K562 (cell line): ENCODE measurements around the gene C21orf58. TPM values are rescaled to one million over a fixed set of nuclear protein-coding genes. Genes with fewer than 3 reads are reported as not detected.

Experiments used
- L3MBTL2 ChIP-seq: fragments of 450-650 bp; IDR thresholded peaks from 2 replicates; pipeline ENCODE4 v1.6.1; 2016; ENCODE audit warnings: mild to moderate bottlenecking, moderate library complexity
- MGA ChIP-seq: fragments of 450-650 bp; IDR thresholded peaks from 2 replicates; pipeline ENCODE4 v1.6.1; 2016; ENCODE audit warnings: mild to moderate bottlenecking, moderate library complexity
- NRF1 ChIP-seq, 2 experiments: fragments of 450-650 bp; IDR thresholded peaks in 1 of 2; conservative IDR thresholded peaks in 1 of 2; 2 replicates each; pipeline ENCODE4 v1.6.1; 2014; ENCODE audit warnings: mild to moderate bottlenecking in 2 of 2
- PBX2 ChIP-seq, 2 experiments: IDR thresholded peaks in 1 of 2; conservative IDR thresholded peaks in 1 of 2; 2 replicates each; pipeline ENCODE4 v1.6.1; 2016; ENCODE audit warnings: low read depth in 2 of 2, mild to moderate bottlenecking in 1 of 2, missing compliant biosample characterization in 1 of 2, missing genetic modification characterization in 1 of 2, moderate library complexity in 1 of 2
- POLR2AphosphoS5 ChIP-seq: IDR thresholded peaks from 2 replicates; pipeline ENCODE4 v1.6.1; 2011; ENCODE audit warnings: mild to moderate bottlenecking, low read depth, low read length, moderate library complexity; ENCODE audit not compliant: control insufficient read depth, insufficient read depth
- RBBP5 ChIP-seq: fragments of 200-600 bp; sonication (generic); IDR thresholded peaks from 2 replicates; pipeline ENCODE4 v1.6.1; 2012; ENCODE audit warnings: borderline replicate concordance, mild to moderate bottlenecking, low read length, control low read depth, inconsistent platforms; ENCODE audit not compliant: insufficient read depth, poor library complexity, severe bottlenecking
- SMC3 ChIP-seq: conservative IDR thresholded peaks from 2 replicates; pipeline ENCODE4 v1.6.1; 2011; ENCODE audit warnings: low read depth, low read length, improper control_type of control experiment; ENCODE audit not compliant: insufficient read depth
- TAF15 ChIP-seq: fragments of 200-400 bp; formaldehyde crosslinking; IDR thresholded peaks from 2 replicates; pipeline ENCODE4 v1.6.1; 2017; ENCODE audit warnings: mild to moderate bottlenecking, low read depth, low read length, moderate library complexity
- TOE1 ChIP-seq, 2 experiments: fragments of 450-650 bp in 1 of 2; sonication (generic) in 1 of 2; formaldehyde crosslinking in 1 of 2; IDR thresholded peaks; 2 replicates each; pipeline versions ENCODE4 v1.7.1 to v1.8.0; 2016 to 2022; ENCODE audit warnings: borderline replicate concordance in 2 of 2, mild to moderate bottlenecking in 2 of 2, antibody characterized with exemption in 1 of 2, inconsistent platforms in 1 of 2, low read depth in 1 of 2, missing genetic modification reagents in 1 of 2, moderate library complexity in 1 of 2
- polyA plus RNA-seq, 8 experiments: library from polyadenylated mRNA; depleted of rRNA in 4 of 8; stranded (reverse) in 5 of 8; unstranded in 3 of 8; fragments of >200 nt; fragmentation: Nextera tagmentation in 2 of 8; fragmentation: Illumina TruSeq in 1 of 8; extraction: Ambion mirVana in 2 of 8; extraction: Trizol in 1 of 8; gene quantifications; 2 replicates each; pipeline versions ENCODE4 v1.2.1 to v1.2.3, GENCODE V29; 2011 to 2014; ENCODE audit warnings: inconsistent platforms in 1 of 8, missing spikeins in 1 of 8
- total RNA-seq, 7 experiments: library from RNA; depleted of rRNA in 6 of 7; stranded (reverse); fragments of >200 nt in 6 of 7; fragmentation: Illumina TruSeq in 2 of 7; extraction: Trizol in 2 of 7; gene quantifications; 2 replicates each; pipeline versions ENCODE4 v1.2.1 to v1.2.3, GENCODE V29; 2011 to 2021; ENCODE audit warnings: low replicate concordance in 1 of 7

C21orf58 gene
- total and polyA plus RNA-seq, 9 of the 15 experiments (the other 6 are each of a cell fraction or from before 2014, with no cell fraction given), result 1.2 to 30.5 (median 12.4) TPM

GRCh38 chr21:46322351-46323226 lies 1.1 kb downstream of the C21orf58 start (continued):
- TF ChIP-seq TOE1 (IDR thresholded peaks at IDR 0.05; ENCODE audit: borderline replicate concordance) (0 out of 2 replicates have a peak, but pooled peaks have one; percentile 38), TOE1 (CRISPR knock-in tag; IDR thresholded peaks at IDR 0.05; ENCODE audit: borderline replicate concordance, low read depth) (peak; percentile 80; the same call in 1 of the 2 replicates), PBX2 (CRISPR knock-in tag; IDR thresholded peaks at IDR 0.05; ENCODE audit: low read depth) (no peak), PBX2 (tag; conservative IDR thresholded peaks at IDR 0.05; ENCODE audit: low read depth) (no peak), L3MBTL2 (peak; percentile 12; the same call in 1 of the 2 replicates), SMC3 (0 out of 2 replicates have a peak, but pooled peaks have one; percentile 13), MGA (peak; percentile 52), POLR2AphosphoS5 (0 out of 2 replicates have a peak, but pooled peaks have one; percentile 14), TAF15 (no peak), RBBP5 (peak; percentile 78), NRF1 (conservative IDR thresholded peaks at IDR 0.05 in 1 of 2, IDR thresholded peaks at IDR 0.05 in 1 of 2) (peak; percentile 31 to 43; a peak in 2 of 4 replicates)
